Measurements from ENCODE around the gene MROH7. TPM values are rescaled to one million over a fixed set of nuclear protein-coding genes. Genes with fewer than 3 reads are reported as not detected.

Gene MROH7
- total and polyA plus RNA-seq, 2 experiments from 2014 or later, result 0.24 to 0.87 TPM

DNA sequence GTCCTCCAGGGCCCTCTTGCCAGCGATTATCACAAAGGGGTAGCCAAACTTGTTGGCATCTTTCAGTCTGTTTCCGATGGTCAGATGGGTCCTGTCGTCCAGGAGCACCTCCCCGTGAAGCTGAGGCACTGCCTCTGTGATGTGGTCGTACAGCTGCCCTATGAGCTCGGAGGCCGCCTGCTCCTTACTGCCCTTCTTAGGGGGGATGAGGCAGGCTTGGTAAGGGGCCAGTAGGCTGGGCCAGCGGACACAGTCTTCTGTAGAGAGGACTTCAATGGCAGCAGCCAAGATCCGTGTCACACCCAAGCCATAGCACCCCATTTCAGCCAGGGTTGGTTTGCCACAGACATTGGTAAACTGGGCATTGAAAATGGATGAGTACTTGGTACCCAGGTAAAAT is 116.2 kb downstream of the MROH7 start:
- Histone ChIP-seq H3K27me3 (no peaks in the 10 kb centered on the region), H3K36me3 (replicated peaks; ENCODE audit: insufficient read depth, low read depth) (no peaks in the 10 kb centered on the region), H3K79me2 (peaks cover 9% of the 10 kb centered on the region), H2AFZ (no peak overlapping the region), H3K4me3 (no peak overlapping the region), H3K4me1 (ENCODE audit: insufficient read depth) (no peaks in the 10 kb centered on the region), H3K9me3 (ENCODE audit: low read depth) (no peaks in the 10 kb centered on the region), H4K20me1 (ENCODE audit: insufficient read depth, poor library complexity, severe bottlenecking) (no peaks in the 10 kb centered on the region), H3K9me2 (replicated peaks; ENCODE audit: insufficient read depth) (no peaks in the 10 kb centered on the region), H3K4me2 (no peak overlapping the region), H3K27ac (no peak overlapping the region)
- no peak for TF ChIP-seq EZH2 (IDR thresholded peaks at IDR 0.05; ENCODE audit: borderline replicate concordance)
- TF ChIP-seq, protein P1, sequence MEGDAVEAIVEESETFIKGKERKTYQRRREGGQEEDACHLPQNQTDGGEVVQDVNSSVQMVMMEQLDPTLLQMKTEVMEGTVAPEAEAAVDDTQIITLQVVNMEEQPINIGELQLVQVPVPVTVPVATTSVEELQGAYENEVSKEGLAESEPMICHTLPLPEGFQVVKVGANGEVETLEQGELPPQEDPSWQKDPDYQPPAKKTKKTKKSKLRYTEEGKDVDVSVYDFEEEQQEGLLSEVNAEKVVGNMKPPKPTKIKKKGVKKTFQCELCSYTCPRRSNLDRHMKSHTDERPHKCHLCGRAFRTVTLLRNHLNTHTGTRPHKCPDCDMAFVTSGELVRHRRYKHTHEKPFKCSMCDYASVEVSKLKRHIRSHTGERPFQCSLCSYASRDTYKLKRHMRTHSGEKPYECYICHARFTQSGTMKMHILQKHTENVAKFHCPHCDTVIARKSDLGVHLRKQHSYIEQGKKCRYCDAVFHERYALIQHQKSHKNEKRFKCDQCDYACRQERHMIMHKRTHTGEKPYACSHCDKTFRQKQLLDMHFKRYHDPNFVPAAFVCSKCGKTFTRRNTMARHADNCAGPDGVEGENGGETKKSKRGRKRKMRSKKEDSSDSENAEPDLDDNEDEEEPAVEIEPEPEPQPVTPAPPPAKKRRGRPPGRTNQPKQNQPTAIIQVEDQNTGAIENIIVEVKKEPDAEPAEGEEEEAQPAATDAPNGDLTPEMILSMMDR (IDR thresholded peaks at IDR 0.05; ENCODE audit: poor library complexity), result no peak
- no peak for TF ChIP-seq EZH2phosphoT487 (IDR thresholded peaks at IDR 0.05; ENCODE audit: low read depth, severe bottlenecking, unreplicated experiment)
- DNase-seq (ENCODE audit: low spot score), result no peak
- 97% methylated on average over 9 of the region's 9 CpGs for WGBS (ENCODE audit: low lambda C conversion rate, missing lambda C conversion rate)

DNA sequence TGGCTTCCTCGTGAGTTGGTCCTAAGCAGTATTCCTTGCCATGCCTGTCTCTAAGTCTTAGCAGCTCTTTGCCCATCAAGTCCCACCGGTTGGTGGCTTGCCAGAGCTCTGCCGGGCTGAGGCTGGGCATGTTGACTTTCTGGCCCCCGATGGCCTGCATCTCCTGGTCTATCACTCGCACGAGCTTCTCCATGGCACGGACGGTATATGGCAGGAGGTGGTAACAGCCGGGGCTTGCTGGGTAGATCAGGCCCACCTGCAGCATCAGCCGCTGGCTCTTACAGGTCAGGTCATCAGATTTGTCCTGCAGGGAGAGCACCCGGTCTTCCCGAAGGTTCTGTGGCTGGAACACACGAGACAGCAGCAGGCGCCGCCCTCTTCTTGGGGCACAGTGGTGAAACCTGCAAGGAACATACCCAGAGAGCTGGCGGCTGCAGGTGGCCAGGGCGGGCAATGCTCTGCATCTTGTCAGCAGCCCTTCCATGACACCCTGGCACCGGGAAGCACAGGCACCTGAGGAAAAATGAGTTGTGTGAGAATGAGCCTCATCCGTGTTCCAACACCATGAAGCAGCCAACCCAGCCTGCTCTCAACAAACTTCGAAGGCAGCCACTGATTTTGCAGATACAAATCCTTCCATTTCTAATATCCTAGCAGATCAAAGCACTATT is 117.2 kb downstream of the MROH7 start:
- Histone ChIP-seq H3K4me2 (no peak overlapping the region), H3K4me3 (no peak overlapping the region), H3K79me2 (peaks cover 18% of the 10 kb centered on the region), H3K4me1 (ENCODE audit: insufficient read depth) (peaks cover 5% of the 10 kb centered on the region), H3K9me2 (replicated peaks; ENCODE audit: insufficient read depth) (no peaks in the 10 kb centered on the region), H3K36me3 (replicated peaks; ENCODE audit: insufficient read depth, low read depth) (no peaks in the 10 kb centered on the region), H3K27ac (no peak overlapping the region), H4K20me1 (ENCODE audit: insufficient read depth, poor library complexity, severe bottlenecking) (no peaks in the 10 kb centered on the region), H2AFZ (no peak overlapping the region), H3K27me3 (no peaks in the 10 kb centered on the region), H3K9me3 (ENCODE audit: low read depth) (no peaks in the 10 kb centered on the region)
- TF ChIP-seq EZH2 (IDR thresholded peaks at IDR 0.05; ENCODE audit: borderline replicate concordance) (no peak), EZH2phosphoT487 (IDR thresholded peaks at IDR 0.05; ENCODE audit: low read depth, severe bottlenecking, unreplicated experiment) (no peak)
- TF ChIP-seq, protein P1 (IDR thresholded peaks at IDR 0.05; ENCODE audit: poor library complexity), result no peak
- DNase-seq (ENCODE audit: low spot score), result no peak
- 97% methylated on average over 20 of the region's 20 CpGs for WGBS (ENCODE audit: low lambda C conversion rate, missing lambda C conversion rate)

Other genes with a start within 250 kb of the MROH7 start
- 27.1 and 47.2 TPM in 2 replicates for gene SSBP3, start 235.4 kb upstream of the MROH7 start, total RNA-seq
- 23.8 and 25.8 TPM in 2 replicates for gene SSBP3, start 235.4 kb upstream of the MROH7 start, polyA plus RNA-seq
- gene ACOT11, start 93.6 kb upstream of the MROH7 start, total RNA-seq, result 6.7 and 13.8 TPM in 2 replicates
- gene ACOT11, start 93.6 kb upstream of the MROH7 start, polyA plus RNA-seq, result 9.3 and 20.0 TPM in 2 replicates
- gene FAM151A, start 18.3 kb upstream of the MROH7 start, total RNA-seq, result 9.8 and 15.7 TPM in 2 replicates
- 5.0 and 13.5 TPM in 2 replicates for gene FAM151A, start 18.3 kb upstream of the MROH7 start, polyA plus RNA-seq
- gene TTC4, start 74.1 kb downstream of the MROH7 start, total RNA-seq, result 19.4 and 20.0 TPM in 2 replicates
- 14.0 and 14.3 TPM in 2 replicates for gene TTC4, start 74.1 kb downstream of the MROH7 start, polyA plus RNA-seq
- gene PARS2, start 122.7 kb downstream of the MROH7 start, total RNA-seq, result 4.8 and 5.3 TPM in 2 replicates
- gene PARS2, start 122.7 kb downstream of the MROH7 start, polyA plus RNA-seq, result 4.1 and 9.3 TPM in 2 replicates
- 8.1 and 8.5 TPM in 2 replicates for gene TTC22, start 159.5 kb downstream of the MROH7 start, total RNA-seq
- 7.8 and 9.0 TPM in 2 replicates for gene TTC22, start 159.5 kb downstream of the MROH7 start, polyA plus RNA-seq
- gene DHCR24, start 245.4 kb downstream of the MROH7 start, total RNA-seq, result 282 and 297 TPM in 2 replicates
- 242 and 318 TPM in 2 replicates for gene DHCR24, start 245.4 kb downstream of the MROH7 start, polyA plus RNA-seq